GM13976 (cell line): Measurements from ENCODE around the gene PSMD11.

Source experiments
- DNase-seq: peaks from one replicate; pipeline ENCODE4 v3.0.0; 2012; ENCODE audit warnings: low spot score
- CTCF ChIP-seq: IDR thresholded peaks from 2 replicates; pipeline ENCODE4 v1.5.1; 2012; ENCODE audit warnings: borderline replicate concordance, mild to moderate bottlenecking; ENCODE audit not compliant: insufficient read depth; ENCODE audit errors: extremely low read depth, missing control alignments, control extremely low read depth
- in situ Hi-C: fragments of 300-500 bp; cut with MboI; formaldehyde crosslinking; loops from one replicate; pipeline ENCODE4 v1.12.0; 2022; ENCODE audit warnings: low sequenced_read_pairs, mixed read lengths, inconsistent platforms; ENCODE audit not compliant: unreplicated experiment

PSMD11 gene

GRCh38 chr17:32440722-32441121, 3.6 kb upstream of the PSMD11 start:
- in situ Hi-C loops = no loop called here
- TF ChIP-seq CTCF = no peak
- DNase-seq = no peak

- DNase-seq = no peak
- in situ Hi-C loops = no loop called here
- no peak for TF ChIP-seq CTCF
Measured at GRCh38 chr17:32441886-32442285, 2.4 kb upstream of the PSMD11 start.

- DNase-seq = no peak
- in situ Hi-C loops = no loop called here
- no peak for TF ChIP-seq CTCF
Measured at GRCh38 chr17:32443827-32444300, 446 bp upstream of the PSMD11 start.

- no peak for DNase-seq
- in situ Hi-C loops = no loop called here
- TF ChIP-seq CTCF = no peak
Measured at GRCh38 chr17:32445074-32445415, 735 bp downstream of the PSMD11 start.

- in situ Hi-C loops = no loop called here
- no peak for DNase-seq
- no peak for TF ChIP-seq CTCF
Measured at GRCh38 chr17:32445497-32445896, 1.2 kb downstream of the PSMD11 start.

- no peak for TF ChIP-seq CTCF
- in situ Hi-C loops = no loop called here
- DNase-seq = no peak
Measured at GRCh38 chr17:32445971-32446370, 1.7 kb downstream of the PSMD11 start.

GRCh38 chr17:32446949-32447348, 2.6 kb downstream of the PSMD11 start:
- TF ChIP-seq CTCF = no peak
- DNase-seq = no peak
- in situ Hi-C loops = no loop called here
